ENCODE data around the gene CLCNKB.
"Not testable (repeated sequence)": the region's sequence is repeated elsewhere in the genome, so short reads cannot be mapped to it uniquely, and the experiment has no call there.

The CLCNKB gene

DNA sequence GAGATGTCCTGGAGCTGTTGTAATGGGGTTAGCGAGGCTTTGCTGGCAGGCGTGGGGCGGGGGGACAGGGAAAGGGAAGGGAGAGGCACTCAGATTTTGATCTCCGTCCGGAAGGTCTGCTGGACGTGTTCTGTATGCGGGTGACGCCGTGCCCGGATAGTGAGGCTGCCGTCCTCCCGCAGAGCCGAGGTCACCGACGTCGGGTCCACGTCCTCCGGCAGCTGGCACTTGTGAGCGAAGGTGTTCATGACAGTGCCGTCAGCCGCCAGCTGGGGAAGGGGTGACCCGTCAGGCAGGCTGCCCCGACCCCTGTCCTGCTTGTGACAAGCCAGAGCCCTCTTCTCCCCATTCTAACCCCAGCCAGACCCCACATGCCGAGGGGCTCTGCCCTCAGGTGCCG lies 28.1 kb upstream of the CLCNKB start:
- DNase-seq (ENCODE audit: low spot score) = no peak

- DNase-seq (ENCODE audit: low spot score) = no peak
Observed at GRCh38 chr1:16015960-16016901, 27.4 kb upstream of the CLCNKB start.

DNA sequence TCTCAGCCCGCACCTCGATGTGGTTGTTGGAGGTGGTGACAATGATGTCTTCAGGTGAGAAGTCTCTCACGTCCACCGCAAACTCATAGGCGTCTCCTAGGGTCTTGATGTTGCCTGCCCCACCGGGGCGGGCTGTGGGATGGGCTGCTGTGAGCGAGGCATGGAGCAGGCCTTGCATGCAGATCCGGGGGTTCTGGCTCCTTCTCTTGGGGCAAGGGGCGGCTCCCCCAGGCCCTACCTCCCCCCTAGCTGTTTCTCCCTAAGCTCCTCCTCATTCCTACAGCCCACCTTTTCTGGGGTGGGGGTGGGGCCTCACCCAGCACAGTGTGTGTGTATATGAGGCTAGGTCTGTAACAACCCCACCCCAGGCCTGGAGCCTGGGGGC lies 26.5 kb upstream of the CLCNKB start:
- no peak for DNase-seq (ENCODE audit: low spot score)

- DNase-seq (ENCODE audit: low spot score) = no peak
Observed at GRCh38 chr1:16017461-16018303, 25.9 kb upstream of the CLCNKB start, which contains the start of gene HSPB7. TSS of gene HSPB7 (minus strand) at chr1:16018043. CDS start at chr1:16017963, 80 bp downstream.

- no peak for DNase-seq (ENCODE audit: low spot score)
Observed at GRCh38 chr1:16018308-16018707, 25.3 kb upstream of the CLCNKB start.

DNA sequence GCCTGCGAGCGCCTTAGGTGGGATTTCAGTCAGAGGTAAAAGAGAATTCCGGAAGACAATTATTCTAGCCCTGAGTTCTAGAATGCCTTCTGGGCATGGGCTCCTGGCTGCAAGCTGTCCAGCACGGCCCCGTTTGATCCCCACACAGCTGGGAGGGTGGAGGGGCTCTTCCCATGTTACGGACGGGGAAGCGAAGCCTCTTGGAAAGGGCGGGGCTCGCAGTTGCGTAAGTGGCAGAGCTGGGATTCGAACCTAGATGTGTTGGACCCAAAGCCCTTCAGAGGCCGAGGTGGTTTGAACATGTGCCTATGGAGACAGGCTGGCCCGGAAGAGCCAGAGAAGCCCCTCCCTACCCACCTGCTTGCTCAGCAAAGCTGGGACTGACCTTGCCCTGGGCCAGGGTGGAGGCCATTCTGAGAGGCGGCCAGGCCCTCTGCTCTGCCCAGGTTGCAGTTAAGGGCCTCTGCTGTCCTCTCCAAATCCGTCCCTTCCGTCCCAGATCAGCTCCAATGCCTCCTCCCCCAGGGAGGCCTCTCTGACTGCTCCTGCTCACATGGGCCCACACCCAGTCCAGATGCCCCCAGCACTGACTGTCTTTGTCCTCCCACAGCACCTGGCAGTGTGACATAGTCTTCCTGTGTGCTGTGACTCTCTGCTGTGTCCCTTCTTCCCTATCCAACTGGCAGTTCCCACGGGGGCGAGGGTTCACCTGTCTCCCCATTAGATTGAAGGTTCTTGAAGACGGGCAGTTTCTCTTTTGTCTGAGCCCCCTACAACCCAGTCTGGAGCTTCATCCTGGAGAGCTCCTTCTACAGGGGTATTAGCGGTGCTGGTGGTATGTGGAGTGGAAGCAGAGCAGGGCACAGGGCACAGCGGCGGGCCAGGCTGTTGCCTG lies 24.6 kb upstream of the CLCNKB start:
- DNase-seq (ENCODE audit: low spot score) = no peak

- DNase-seq (ENCODE audit: low spot score) = no peak
Observed at GRCh38 chr1:16019644-16020277, 23.8 kb upstream of the CLCNKB start.

DNA sequence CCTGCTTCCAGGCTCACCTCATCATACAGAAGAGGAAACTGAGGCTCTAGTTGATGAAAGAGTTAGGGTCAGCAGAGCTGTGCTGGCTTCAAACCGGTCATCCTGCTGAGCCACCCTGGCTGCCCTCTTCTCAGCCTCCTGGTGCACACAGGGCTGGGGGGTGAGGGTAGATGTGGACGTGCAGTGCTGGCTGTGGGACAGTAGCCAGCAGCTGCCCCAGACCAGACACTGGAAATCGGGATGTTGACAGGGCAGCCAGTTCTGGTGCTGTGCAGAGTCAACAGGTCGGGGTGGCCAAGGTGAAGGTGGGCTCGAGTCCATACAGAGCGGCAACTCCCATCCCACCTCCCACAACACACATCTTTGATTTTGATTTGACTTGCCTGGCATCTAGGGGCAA lies 23.3 kb upstream of the CLCNKB start:
- no peak for DNase-seq (ENCODE audit: low spot score)

DNA sequence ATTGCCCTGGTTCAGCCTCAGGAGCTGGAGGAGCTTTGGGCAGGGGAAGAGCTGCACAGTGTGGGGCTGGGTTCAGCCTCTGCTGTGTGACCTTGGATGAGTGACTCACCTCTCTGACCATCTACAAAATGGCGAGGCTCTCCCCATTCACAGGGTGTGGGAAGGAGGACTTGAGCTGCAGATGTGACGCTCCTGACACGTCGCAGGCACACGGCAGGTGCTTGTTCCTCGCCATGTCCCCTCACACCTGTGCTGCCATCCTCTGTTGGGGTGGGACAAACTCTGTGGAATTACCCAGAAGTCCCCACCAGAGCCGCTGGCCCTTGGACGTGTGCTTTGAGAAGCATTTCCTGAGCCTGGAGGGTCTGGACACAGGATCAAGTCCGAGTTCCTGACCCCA lies 22.7 kb upstream of the CLCNKB start:
- not testable (repeated sequence) for DNase-seq (ENCODE audit: low spot score)

DNA sequence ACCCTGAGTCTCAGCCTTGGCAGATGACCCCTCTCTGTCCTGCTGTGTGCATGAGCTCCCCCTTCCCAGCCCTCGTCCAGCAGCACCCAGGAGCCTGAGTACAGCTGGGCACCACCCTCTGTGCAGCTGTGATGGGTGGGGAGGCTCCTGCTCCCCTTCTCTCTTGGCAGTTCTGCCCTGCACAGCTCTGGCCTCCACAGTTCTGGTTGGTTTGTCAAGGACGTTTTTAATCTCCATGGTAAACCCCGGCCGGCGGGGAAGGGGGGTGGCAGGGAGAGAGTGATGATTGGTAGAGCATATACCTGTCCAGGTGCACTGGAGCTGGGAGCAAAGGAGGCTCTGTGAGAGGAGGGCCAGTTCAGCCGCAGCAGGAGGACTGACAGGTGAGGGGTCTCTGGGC lies 21.9 kb upstream of the CLCNKB start, which contains the start of gene CLCNKA:
Gene CLCNKA (plus strand): TSS at position 356 of the 400 bp plus-strand sequence. CDS start 584 bp downstream, outside the sequence.
- DNase-seq (ENCODE audit: low spot score) = no peak

DNA sequence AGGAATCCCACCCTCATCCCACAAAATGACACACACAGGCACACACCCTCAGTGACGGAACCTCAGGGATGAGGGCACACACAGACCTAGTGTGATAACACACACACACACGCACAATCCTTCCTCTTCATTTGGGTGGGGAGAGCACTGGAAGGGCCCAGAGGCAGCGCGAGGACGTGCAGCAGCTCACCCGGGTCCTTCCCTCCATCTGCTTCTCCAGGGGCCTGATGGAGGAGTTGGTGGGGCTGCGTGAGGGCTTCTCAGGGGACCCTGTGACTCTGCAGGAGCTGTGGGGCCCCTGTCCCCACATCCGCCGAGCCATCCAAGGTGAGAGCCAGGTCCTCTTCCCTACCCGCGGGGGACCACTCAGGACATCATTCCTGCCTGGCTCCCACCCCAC lies 21.2 kb upstream of the CLCNKB start:
- DNase-seq (ENCODE audit: low spot score) = no peak

- DNase-seq (ENCODE audit: low spot score) = no peak
Observed at GRCh38 chr1:16023050-16023653, 20.4 kb upstream of the CLCNKB start.

GRCh38 chr1:16026302-16026701 lies 17.3 kb upstream of the CLCNKB start:
- not testable (repeated sequence) for DNase-seq (ENCODE audit: low spot score)

DNA sequence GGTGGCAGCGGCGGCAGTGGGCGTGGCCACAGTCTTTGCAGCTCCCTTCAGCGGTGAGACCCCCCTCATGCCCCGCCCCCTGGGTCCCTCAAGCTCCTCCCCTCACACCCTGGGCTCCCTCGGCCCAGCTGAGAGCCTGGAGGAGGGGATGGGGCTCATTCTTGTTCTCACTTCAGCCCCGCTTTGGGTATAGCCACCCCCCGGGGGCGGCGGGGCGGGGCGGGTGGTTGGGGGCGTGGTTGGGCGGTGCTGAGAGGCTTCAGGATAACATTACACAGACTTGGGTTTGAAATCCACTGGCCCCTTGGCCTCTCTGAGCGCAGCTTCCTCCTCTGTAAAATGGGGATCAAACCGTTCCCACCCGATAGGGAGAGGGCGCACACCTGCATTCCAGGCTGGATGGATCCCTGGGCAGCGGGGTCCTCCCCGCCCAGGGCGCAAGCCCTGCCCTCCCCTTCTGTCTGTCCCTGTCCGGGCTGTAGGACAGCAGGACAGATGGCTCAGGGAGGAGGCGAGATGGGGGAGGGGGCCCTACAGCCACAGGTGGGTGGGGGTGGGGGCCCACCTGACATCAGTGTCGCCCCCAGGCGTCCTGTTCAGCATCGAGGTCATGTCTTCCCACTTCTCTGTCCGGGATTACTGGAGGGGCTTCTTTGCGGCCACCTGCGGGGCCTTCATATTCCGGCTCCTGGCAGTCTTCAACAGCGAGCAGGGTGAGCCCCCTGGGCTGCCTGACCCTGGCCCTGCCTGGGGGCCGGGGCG lies 16.7 kb upstream of the CLCNKB start:
- no peak for DNase-seq (ENCODE audit: low spot score)

DNA sequence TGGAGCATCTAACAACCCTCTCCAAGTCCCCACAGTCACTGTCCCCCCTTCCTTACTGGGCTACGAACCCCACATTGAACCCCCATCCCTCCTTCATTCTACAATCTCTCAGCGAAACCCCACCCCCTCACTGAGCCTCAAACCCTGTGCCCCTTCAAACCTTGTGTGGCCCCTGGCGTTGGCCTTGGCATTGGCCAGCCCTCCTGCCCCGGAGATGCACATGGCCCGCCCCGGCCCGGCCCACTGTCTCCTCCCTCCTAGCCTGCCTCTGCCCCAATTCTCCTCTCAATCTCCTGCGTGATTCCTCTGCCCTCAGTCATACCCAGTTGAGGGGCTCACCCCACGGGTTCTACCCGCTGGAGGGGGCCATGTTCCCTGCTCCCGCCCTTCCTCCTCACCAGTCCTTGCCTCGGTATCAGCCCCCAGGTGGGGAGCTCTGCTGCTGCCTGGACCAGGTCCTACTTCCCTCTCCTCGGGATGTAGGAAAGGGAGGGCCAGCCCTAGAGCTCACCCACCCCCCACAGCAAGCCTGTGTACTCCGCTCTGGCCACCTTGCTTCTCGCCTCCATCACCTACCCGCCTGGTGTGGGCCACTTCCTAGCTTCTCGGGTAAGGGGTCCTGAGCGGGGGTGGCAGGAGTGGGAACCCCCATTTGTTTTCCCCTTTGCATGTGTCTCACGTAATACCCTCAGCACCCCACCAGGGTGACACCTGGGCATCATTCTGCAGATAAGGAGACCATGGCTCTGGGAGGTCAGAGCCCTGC lies 15.2 kb upstream of the CLCNKB start:
- no peak for DNase-seq (ENCODE audit: low spot score)

DNA sequence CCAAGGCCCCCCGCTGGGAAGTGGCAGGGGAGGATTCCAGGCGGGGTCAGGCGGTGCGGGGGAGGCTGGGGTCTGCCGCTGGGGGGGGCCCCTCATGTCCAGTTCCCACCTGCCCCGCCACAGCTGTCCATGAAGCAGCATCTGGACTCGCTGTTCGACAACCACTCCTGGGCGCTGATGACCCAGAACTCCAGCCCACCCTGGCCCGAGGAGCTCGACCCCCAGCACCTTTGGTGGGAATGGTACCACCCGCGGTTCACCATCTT lies 14.6 kb upstream of the CLCNKB start:
- not testable (repeated sequence) for DNase-seq (ENCODE audit: low spot score)

DNA sequence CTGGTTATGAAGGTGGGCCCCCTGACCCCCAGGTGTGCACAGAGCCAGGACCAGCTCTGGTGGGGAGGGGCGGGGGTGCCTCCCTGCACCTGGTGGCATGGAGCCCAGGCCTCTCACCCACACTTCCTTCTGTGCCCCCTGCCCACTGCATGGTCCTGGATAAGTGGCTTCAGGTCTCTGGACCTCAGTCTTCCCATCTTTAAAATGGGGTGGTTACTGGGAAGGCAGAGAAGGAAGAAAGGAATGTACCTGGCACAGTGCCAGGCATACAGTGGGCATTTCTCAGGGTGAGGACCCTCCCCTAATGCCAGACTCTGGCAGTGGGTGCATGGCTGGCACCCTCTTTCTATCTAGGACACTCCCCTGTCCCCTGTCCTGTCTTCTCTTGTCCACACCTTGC lies 14.3 kb upstream of the CLCNKB start:
- DNase-seq (ENCODE audit: low spot score) = no peak

DNA sequence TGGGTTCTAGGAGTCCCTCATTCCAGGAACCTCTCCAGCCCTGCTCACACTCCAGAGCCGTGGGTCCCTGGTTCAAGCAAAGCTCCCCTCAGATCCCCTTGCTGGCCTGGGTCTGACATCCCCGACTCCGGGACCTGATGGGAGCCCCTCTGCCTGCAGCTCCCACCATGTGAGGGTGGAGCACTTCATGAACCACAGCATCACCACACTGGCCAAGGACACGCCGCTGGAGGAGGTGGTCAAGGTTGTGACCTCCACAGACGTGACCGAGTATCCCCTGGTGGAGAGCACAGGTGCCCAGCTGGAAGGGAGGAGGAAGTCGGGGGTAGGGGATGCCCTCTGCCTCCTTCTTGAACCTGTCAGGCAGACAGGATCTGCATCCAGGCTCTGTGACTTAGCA lies 12.0 kb upstream of the CLCNKB start:
- no peak for DNase-seq (ENCODE audit: low spot score)

- peak; percentile 90 for DNase-seq (ENCODE audit: low spot score)
Observed at GRCh38 chr1:16032388-16033102, 11.0 kb upstream of the CLCNKB start.

All from COLO829 (cell line).